ENCODE data around the gene BPIFB3.

BPIFB3 gene, protein sequence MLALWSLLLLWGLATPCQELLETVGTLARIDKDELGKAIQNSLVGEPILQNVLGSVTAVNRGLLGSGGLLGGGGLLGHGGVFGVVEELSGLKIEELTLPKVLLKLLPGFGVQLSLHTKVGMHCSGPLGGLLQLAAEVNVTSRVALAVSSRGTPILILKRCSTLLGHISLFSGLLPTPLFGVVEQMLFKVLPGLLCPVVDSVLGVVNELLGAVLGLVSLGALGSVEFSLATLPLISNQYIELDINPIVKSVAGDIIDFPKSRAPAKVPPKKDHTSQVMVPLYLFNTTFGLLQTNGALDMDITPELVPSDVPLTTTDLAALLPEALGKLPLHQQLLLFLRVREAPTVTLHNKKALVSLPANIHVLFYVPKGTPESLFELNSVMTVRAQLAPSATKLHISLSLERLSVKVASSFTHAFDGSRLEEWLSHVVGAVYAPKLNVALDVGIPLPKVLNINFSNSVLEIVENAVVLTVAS

GRCh38 chr20:33053291-33054106 is at the start of gene BPIFB3:
BPIFB3 (plus strand) TSS chr20:33053903; CDS start chr20:33055436, 1,533 bp downstream.
- no peak for DNase-seq

DNA sequence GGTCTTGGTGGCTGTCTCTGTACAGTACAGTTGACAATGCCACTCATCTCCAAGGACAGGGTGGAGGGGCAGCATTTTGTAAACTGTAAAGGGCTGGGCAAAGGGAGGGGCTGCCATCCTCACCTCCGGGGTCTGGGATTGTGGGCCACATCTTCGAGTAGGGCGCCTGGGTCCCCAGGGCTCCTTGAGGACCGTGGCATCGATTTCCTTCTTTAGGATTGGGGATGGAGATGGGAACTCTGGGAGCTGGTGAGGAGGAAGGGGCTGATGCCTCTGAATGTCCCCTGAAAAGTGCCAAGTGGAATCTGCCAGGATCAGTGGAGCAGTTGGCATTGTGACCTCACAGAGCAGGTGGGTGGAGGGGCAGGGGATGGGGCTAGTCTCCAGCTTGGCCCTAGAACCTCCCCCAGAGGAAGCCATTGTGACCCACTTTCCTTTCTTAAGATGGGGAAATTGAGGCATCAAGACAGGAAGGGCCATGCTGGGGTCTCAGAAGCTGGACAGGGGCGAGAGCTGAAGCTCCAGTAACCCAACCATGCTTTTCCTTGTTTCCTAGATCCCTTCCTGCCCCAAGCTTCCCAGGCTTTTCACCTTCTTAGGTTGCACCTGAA is 49.5 kb upstream of the BPIFB3 start, which contains the start of gene SUN5:
Gene SUN5 (minus strand): TSS at position 293 of the 611 bp plus-strand sequence. CDS start 93 bp downstream, at position 200.
- DNase-seq = no peak

DNA sequence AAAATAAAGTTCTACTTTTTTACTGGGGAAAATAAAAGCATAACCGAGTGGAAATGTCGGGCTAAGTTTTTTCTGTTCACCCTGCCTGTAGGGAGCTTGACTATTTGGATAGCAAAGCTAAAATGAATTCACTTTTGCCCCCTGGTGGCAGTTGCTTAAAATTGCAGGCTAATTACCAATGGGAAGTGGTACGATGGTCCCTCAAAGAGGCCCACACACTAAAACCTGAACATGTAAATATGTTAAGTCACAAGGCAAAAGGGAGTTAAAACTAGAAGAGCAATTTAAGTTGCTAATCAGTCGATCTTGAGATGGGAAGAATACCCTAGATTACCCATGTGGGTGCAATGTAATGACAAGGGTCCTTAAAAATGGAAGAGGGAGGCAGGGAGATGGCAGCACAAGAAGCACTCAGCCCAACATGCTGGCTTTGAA is 48.6 kb upstream of the BPIFB3 start:
- no peak for DNase-seq

GRCh38 chr20:33005908-33006775 is 47.6 kb upstream of the BPIFB3 start:
- no peak for DNase-seq

GRCh38 chr20:33006776-33007375 is 46.8 kb upstream of the BPIFB3 start:
- no peak for DNase-seq

DNA sequence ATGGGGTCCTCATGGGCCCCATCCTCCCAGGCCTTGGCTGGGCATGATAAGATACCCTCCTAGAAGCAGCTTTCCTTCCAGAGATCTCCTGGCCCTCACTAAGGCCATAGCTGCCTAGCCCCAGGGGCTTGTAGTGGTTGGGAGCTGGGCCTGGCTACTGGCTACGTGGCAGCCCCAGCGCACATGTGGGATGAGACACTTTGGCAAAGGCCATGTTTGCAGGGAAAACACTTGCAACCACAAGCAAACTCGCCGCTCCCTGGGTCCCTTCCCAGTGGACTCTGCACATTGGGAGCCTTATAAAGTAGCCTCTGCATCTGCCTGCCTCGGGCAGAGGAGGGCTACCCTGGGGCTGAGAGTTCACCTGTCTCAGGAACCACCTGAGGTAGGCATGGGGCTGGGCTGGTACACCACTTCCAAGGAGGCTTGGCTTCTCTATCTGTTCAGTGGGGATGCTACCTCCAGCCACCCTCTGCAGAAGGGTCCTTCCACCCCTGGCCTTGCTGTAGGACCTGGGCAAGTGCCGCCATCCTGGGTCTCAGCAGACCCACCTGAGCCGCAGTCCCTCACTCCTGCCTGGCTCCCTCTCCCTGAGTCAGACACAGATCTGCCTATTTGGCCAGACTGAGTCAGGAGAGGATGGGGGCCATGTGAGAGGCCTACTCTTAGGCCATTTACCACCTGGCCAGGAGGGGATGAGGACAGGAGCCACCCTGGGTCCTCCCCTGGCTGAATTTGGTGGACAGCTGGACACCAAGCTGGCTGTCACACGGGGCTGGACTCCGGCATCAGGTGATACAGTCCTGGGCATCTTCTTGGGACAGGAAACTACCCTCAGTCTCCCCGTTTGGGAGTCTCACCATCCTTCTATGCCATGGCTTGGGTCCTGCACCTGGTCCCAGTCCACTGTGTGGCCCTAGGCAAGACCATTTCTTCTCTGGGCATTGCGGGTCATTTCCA is 46.0 kb upstream of the BPIFB3 start, which contains the start of gene BPIFB2:
Gene BPIFB2 (plus strand): TSS at position 329 of the 960 bp plus-strand sequence. CDS start 871 bp downstream, outside the sequence.
- no peak for DNase-seq

- DNase-seq = no peak
Measured at GRCh38 chr20:33008336-33009213, 45.1 kb upstream of the BPIFB3 start.

GRCh38 chr20:33009214-33010132 is 44.2 kb upstream of the BPIFB3 start:
- DNase-seq = no peak

- no peak for DNase-seq
Measured at GRCh38 chr20:33010133-33010504, 43.6 kb upstream of the BPIFB3 start.

- no peak for DNase-seq
Measured at GRCh38 chr20:33010674-33011449, 42.8 kb upstream of the BPIFB3 start.

- no peak for DNase-seq
Measured at GRCh38 chr20:33012327-33013189, 41.1 kb upstream of the BPIFB3 start.

DNA sequence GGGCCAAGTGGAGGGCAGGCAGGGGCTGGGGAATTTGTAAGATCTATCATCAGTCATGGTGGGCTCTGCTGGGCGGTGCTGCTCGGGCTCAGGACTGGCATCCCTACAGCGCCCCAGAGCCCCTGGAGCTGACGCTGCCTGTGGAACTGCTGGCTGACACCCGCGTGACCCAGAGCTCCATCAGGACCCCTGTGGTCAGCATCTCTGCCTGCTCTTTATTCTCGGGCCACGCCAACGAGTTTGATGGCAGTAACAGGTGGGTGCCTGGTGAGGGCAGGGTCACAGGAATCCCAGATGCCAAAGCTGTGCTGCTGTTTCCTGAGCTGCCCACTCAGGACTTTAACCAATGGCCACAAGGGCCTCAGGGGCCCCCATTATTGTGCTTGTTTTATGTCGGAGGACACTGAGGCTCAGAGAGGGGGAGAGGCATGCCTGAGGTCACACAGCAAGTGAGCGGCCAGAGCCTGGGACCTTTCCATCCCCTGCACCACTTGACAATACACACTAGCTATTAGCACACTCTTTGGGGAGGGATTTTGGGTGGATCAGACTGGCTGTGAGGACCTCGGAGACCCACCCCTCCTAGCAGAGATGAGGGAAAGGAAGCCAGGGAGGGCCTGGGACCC is 39.9 kb upstream of the BPIFB3 start:
- DNase-seq = no peak

GRCh38 chr20:33014336-33015113 is 39.2 kb upstream of the BPIFB3 start:
- DNase-seq = no peak

DNA sequence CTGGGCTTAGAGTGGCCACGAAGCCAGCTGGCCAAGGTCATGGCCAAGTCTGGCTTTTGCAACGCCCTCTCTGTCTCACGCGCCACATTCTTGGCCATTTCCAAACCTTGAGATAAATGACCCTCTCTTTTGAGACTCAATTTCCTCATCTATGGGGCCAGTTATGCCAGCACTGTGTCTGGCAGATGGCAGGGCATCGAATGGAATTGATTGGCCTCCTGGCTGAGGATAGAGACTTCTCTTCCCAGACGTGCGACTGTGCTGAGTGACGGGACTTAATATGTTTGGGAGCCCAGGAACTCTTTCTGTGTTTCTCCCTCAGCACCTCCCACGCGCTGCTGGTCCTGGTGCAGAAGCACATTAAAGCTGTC is 38.6 kb upstream of the BPIFB3 start:
- no peak for DNase-seq
